KMS-11 (cell line): Measurements from ENCODE around the gene POMP.
"Not testable (repeated sequence)": the region's sequence is repeated elsewhere in the genome, so short reads cannot be mapped to it uniquely, and the experiment has no call there.

Source experiments
- H2AFZ ChIP-seq: fragments of 200-600 bp; sonication (generic); 2 replicates; pipeline ENCODE4 v1.6.1; 2016; ENCODE audit warnings: antibody characterized with exemption, mixed run types, low read depth
- H3K27ac ChIP-seq: fragments of 200-600 bp; sonication (generic); 2 replicates; pipeline ENCODE4 v1.6.1; 2016; ENCODE audit warnings: mild to moderate bottlenecking, mixed run types
- H3K27me3 ChIP-seq: fragments of 200-600 bp; sonication (generic); 2 replicates; pipeline ENCODE4 v1.6.1; 2017; ENCODE audit warnings: mild to moderate bottlenecking, low read depth, mixed run types, moderate library complexity; ENCODE audit not compliant: insufficient read depth
- H3K36me3 ChIP-seq: fragments of 200-600 bp; sonication (generic); 2 replicates; pipeline ENCODE4 v1.6.1; 2017; ENCODE audit warnings: mild to moderate bottlenecking, mixed run types; ENCODE audit not compliant: insufficient read depth
- H3K4me1 ChIP-seq: fragments of 200-600 bp; sonication (generic); 2 replicates; pipeline ENCODE4 v1.6.1; 2016; ENCODE audit warnings: mild to moderate bottlenecking, low read depth, mixed run types; ENCODE audit not compliant: poor library complexity, severe bottlenecking
- H3K4me2 ChIP-seq: fragments of 200-600 bp; sonication (generic); 2 replicates; pipeline ENCODE4 v1.7.0; 2016; ENCODE audit warnings: mild to moderate bottlenecking, mixed run types
- H3K4me3 ChIP-seq: fragments of 200-600 bp; sonication (generic); IDR thresholded peaks from 2 replicates; pipeline ENCODE4 v1.6.1; 2017; ENCODE audit warnings: low read depth, low read length, mixed read lengths; ENCODE audit not compliant: insufficient read depth
- H3K79me2 ChIP-seq: fragments of 200-600 bp; sonication (generic); 2 replicates; pipeline ENCODE4 v1.6.1; 2016; ENCODE audit warnings: low read depth, mixed run types; ENCODE audit not compliant: insufficient read depth
- H3K9ac ChIP-seq: fragments of 200-600 bp; sonication (generic); 2 replicates; pipeline ENCODE4 v1.6.1; 2016; ENCODE audit warnings: mild to moderate bottlenecking, mixed run types
- H4K20me1 ChIP-seq: fragments of 200-600 bp; sonication (generic); 2 replicates; pipeline ENCODE4 v1.6.1; 2016; ENCODE audit warnings: mild to moderate bottlenecking, mixed run types; ENCODE audit not compliant: insufficient read depth
- CTCF ChIP-seq: fragments of 200-600 bp; sonication (generic); conservative IDR thresholded peaks from 2 replicates; pipeline ENCODE4 v1.6.1; 2017; ENCODE audit warnings: low read depth, mild to moderate bottlenecking, antibody characterized with exemption, low read length, moderate library complexity, mixed read lengths

The POMP gene

GRCh38 chr13:28684257-28684656, 25.3 kb downstream of the POMP start:
- H3K4me1 ChIP-seq: no peaks in the 10 kb centered on the region
- H3K27me3 ChIP-seq: no peaks in the 10 kb centered on the region
- no peaks in the 10 kb centered on the region for H3K79me2 ChIP-seq
- no peaks in the 10 kb centered on the region for H3K36me3 ChIP-seq
- H3K4me3 ChIP-seq: no peak overlapping the region
- H3K27ac ChIP-seq: no peak overlapping the region
- H3K9ac ChIP-seq: no peak overlapping the region
- no peak overlapping the region for H3K4me2 ChIP-seq
- no peak overlapping the region for H2AFZ ChIP-seq
- no peak for TF ChIP-seq CTCF
- H4K20me1 ChIP-seq: no peaks in the 10 kb centered on the region

GRCh38 chr13:28685114-28685513, 26.2 kb downstream of the POMP start:
- Histone ChIP-seq H3K4me3 (no peak overlapping the region), H3K27ac (no peak overlapping the region), H3K4me1 (no peaks in the 10 kb centered on the region), H2AFZ (no peak overlapping the region), H3K36me3 (no peaks in the 10 kb centered on the region), H3K79me2 (no peaks in the 10 kb centered on the region), H3K4me2 (no peak overlapping the region), H3K9ac (no peak overlapping the region), H4K20me1 (no peaks in the 10 kb centered on the region), H3K27me3 (no peaks in the 10 kb centered on the region)
- TF ChIP-seq CTCF: no peak

- no peak overlapping the region for H3K9ac ChIP-seq
- no peaks in the 10 kb centered on the region for H4K20me1 ChIP-seq
- H3K4me2 ChIP-seq: no peak overlapping the region
Measured at GRCh38 chr13:28685892-28686291, 27.0 kb downstream of the POMP start.

GRCh38 chr13:28693605-28694491, 34.9 kb downstream of the POMP start:
- not testable (repeated sequence) for H3K4me3 ChIP-seq, H3K4me2 ChIP-seq, H2AFZ ChIP-seq

More at GRCh38 chr13:28685892-28686291, 27.0 kb downstream of the POMP start:
- Histone ChIP-seq H3K27ac (no peak overlapping the region), H2AFZ (no peak overlapping the region), H3K4me1 (no peaks in the 10 kb centered on the region), H3K27me3 (no peaks in the 10 kb centered on the region), H3K79me2 (no peaks in the 10 kb centered on the region), H3K4me3 (no peak overlapping the region), H3K36me3 (no peaks in the 10 kb centered on the region)
- no peak for TF ChIP-seq CTCF

DNA sequence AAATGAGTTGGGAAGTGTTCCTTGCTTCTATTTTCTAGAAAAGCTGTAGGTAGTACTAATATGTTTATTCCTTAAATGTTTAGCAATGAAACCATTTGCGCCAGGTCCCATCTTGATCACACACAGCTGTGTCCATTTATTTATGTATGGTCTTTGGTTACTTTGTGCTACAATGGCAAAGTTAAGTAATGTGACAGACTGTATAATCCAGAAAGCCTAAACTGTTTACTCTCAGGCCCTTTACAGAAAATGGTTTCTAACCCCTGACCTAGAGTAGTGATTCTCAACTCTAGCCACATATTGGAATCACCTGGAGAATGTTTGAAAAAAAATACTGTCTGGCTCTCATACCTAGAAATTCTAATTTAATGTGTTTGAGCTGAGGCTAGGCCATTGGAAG, 38.5 kb downstream of the POMP start:
- Histone ChIP-seq H3K36me3 (no peaks in the 10 kb centered on the region), H3K79me2 (no peaks in the 10 kb centered on the region), H4K20me1 (no peaks in the 10 kb centered on the region), H3K4me2 (no peak overlapping the region), H3K4me3 (no peak overlapping the region), H3K27ac (no peak overlapping the region), H3K4me1 (no peaks in the 10 kb centered on the region), H2AFZ (no peak overlapping the region), H3K9ac (no peak overlapping the region), H3K27me3 (no peaks in the 10 kb centered on the region)
- no peak for TF ChIP-seq CTCF

More at GRCh38 chr13:28693605-28694491, 34.9 kb downstream of the POMP start:
- H4K20me1 ChIP-seq, H3K4me1 ChIP-seq, H3K79me2 ChIP-seq, H3K27ac ChIP-seq, H3K9ac ChIP-seq, H3K36me3 ChIP-seq, H3K27me3 ChIP-seq: not testable (repeated sequence)
